GM23338 (cell line): ENCODE data around the gene RRP12. TPM values are rescaled to one million over a fixed set of nuclear protein-coding genes. Genes with fewer than 3 reads are reported as not detected.

ENCODE experiments used
- ATAC-seq: fragments of 200-7000 bp; cut with Tn5 transposase; 3 replicates; pipeline ENCODE4 v1.9.1; 2020
- DNase-seq: peaks from one replicate; pipeline ENCODE4 v3.0.0-alpha.2; 2015; ENCODE audit warnings: low spot score
- H2AFZ ChIP-seq: fragments of 200-600 bp; sonication (generic); 2 replicates; pipeline ENCODE4 v1.8.0; 2016; ENCODE audit warnings: antibody characterized with exemption, mild to moderate bottlenecking, moderate library complexity
- H3F3A ChIP-seq: fragments of 200-600 bp; sonication (generic); replicated peaks from 2 replicates; pipeline ENCODE4 v1.8.0; 2017; ENCODE audit warnings: antibody characterized with exemption, mixed run types, low read depth
- H3K27ac ChIP-seq: fragments of 200-600 bp; sonication (generic); 2 replicates; pipeline ENCODE4 v1.6.1; 2016; ENCODE audit warnings: low read depth
- H3K27me3 ChIP-seq: fragments of 200-600 bp; sonication (generic); 2 replicates; pipeline ENCODE4 v1.8.0; 2016; ENCODE audit warnings: mild to moderate bottlenecking, mixed run types, moderate library complexity; ENCODE audit not compliant: insufficient read depth
- H3K36me3 ChIP-seq: fragments of 200-600 bp; sonication (generic); 2 replicates; pipeline ENCODE4 v1.8.0; 2016; ENCODE audit warnings: mild to moderate bottlenecking; ENCODE audit not compliant: insufficient read depth
- H3K4me1 ChIP-seq: fragments of 200-600 bp; sonication (generic); 2 replicates; pipeline ENCODE4 v1.8.0; 2016; ENCODE audit warnings: mild to moderate bottlenecking, moderate library complexity; ENCODE audit not compliant: insufficient read depth
- H3K4me2 ChIP-seq: fragments of 200-600 bp; sonication (generic); 2 replicates; pipeline ENCODE4 v1.7.1; 2017; ENCODE audit warnings: mixed run types
- H3K4me3 ChIP-seq: fragments of 200-600 bp; sonication (generic); 2 replicates; pipeline ENCODE4 v1.6.1; 2016; ENCODE audit warnings: mixed run types
- H3K79me2 ChIP-seq: fragments of 200-600 bp; sonication (generic); replicated peaks from 2 replicates; pipeline ENCODE4 v1.8.0; 2017; ENCODE audit warnings: mild to moderate bottlenecking; ENCODE audit not compliant: insufficient read depth
- H3K9me2 ChIP-seq: fragments of 200-600 bp; sonication (generic); 2 replicates; pipeline ENCODE4 v1.8.0; 2017; ENCODE audit not compliant: insufficient read depth
- H4K20me1 ChIP-seq: fragments of 200-600 bp; sonication (generic); replicated peaks from 2 replicates; pipeline ENCODE4 v1.8.0; 2017; ENCODE audit warnings: mild to moderate bottlenecking; ENCODE audit not compliant: insufficient read depth
- H3K27ac Mint-ChIP-seq: 2 replicates; pipeline ENCODE4 v1.8.0; 2020; ENCODE audit warnings: inconsistent platforms, mild to moderate bottlenecking, moderate library complexity, mixed read lengths
- H3K27me3 Mint-ChIP-seq: 3 replicates; pipeline ENCODE4 v1.8.0; 2022; ENCODE audit warnings: low read depth, mild to moderate bottlenecking, moderate library complexity, mixed read lengths, inconsistent platforms; ENCODE audit not compliant: insufficient read depth, poor library complexity
- H3K36me3 Mint-ChIP-seq: 3 replicates; pipeline ENCODE4 v1.8.0; 2021; ENCODE audit warnings: low read depth, mild to moderate bottlenecking, inconsistent platforms, moderate library complexity, mixed read lengths
- H3K4me1 Mint-ChIP-seq: 3 replicates; pipeline ENCODE4 v1.8.0; 2020; ENCODE audit warnings: mild to moderate bottlenecking, inconsistent platforms, mixed read lengths
- H3K4me3 Mint-ChIP-seq: 3 replicates; pipeline ENCODE4 v1.8.0; 2021; ENCODE audit warnings: moderate library complexity, mild to moderate bottlenecking, inconsistent platforms, mixed read lengths
- H3K9me3 Mint-ChIP-seq: 3 replicates; pipeline ENCODE4 v1.8.0; 2020; ENCODE audit warnings: moderate library complexity, mild to moderate bottlenecking, inconsistent platforms, mixed read lengths
- CTCF ChIP-seq, 2 experiments: fragments of 200-600 bp in 1 of 2; sonication (generic) in 1 of 2; conservative IDR thresholded peaks; 2 replicates each; pipeline versions ENCODE4 v1.5.1 to v1.6.1; 2016 to 2017; ENCODE audit warnings: antibody characterized with exemption in 2 of 2, low read depth in 2 of 2, mild to moderate bottlenecking in 2 of 2, moderate library complexity in 1 of 2
- EZH2phosphoT487 ChIP-seq: fragments of 200-600 bp; sonication (generic); IDR thresholded peaks from one replicate; pipeline ENCODE4 v1.8.1; 2018; ENCODE audit warnings: antibody characterized with exemption; ENCODE audit not compliant: unreplicated experiment
- JUNB ChIP-seq: IDR thresholded peaks from one replicate; pipeline ENCODE4 v1.6.1; 2016; ENCODE audit warnings: antibody characterized with exemption; ENCODE audit not compliant: unreplicated experiment
- POLR2AphosphoS5 ChIP-seq: IDR thresholded peaks from 2 replicates; pipeline ENCODE4 v1.6.1; 2016; ENCODE audit warnings: antibody characterized with exemption, low read depth
- polyA plus RNA-seq: library from polyadenylated mRNA; unstranded; fragments of >200 nt; fragmentation: Nextera tagmentation; extraction: Ambion mirVana; gene quantifications from 2 replicates; pipeline ENCODE4 v1.2.1, GENCODE V29; 2016
- total RNA-seq: library from RNA; depleted of rRNA; stranded (reverse); fragments of >200 nt; shearing (Covaris generic); gene quantifications from 2 replicates; pipeline ENCODE4 v1.2.3, GENCODE V29; 2014
- TF ChIP-seq, protein P1 (sequence below): IDR thresholded peaks from 2 replicates; pipeline ENCODE4 v1.6.1; 2016; ENCODE audit warnings: antibody characterized with exemption

The RRP12 gene
- total and polyA plus RNA-seq, 2 experiments from 2014 or later = 53.4 to 62.6 TPM

GRCh38 chr10:97434557-97434956 lies 33.4 kb upstream of the RRP12 start:
- no peak overlapping the region for H2AFZ ChIP-seq
- peaks cover 53% of the 10 kb centered on the region for H3K36me3 ChIP-seq
- H3K27me3 ChIP-seq = no peaks in the 10 kb centered on the region
- peak overlapping the region; percentile 55 for H3K27ac ChIP-seq
- no peak overlapping the region for H3K4me2 ChIP-seq
- H3K27me3 Mint-ChIP-seq = peaks cover 11% of the 10 kb centered on the region
- H4K20me1 ChIP-seq = peaks cover 29% of the 10 kb centered on the region
- peaks cover 90% of the 10 kb centered on the region for H3K36me3 Mint-ChIP-seq
- H3F3A ChIP-seq = peaks cover 53% of the 10 kb centered on the region
- no peaks in the 10 kb centered on the region for H3K9me2 ChIP-seq
- H3K4me1 ChIP-seq = no peaks in the 10 kb centered on the region
- H3K9me3 Mint-ChIP-seq = no peaks in the 10 kb centered on the region
- H3K4me3 ChIP-seq = no peak overlapping the region
- peak overlapping the region; percentile 67; the same call in 1 of the 2 replicates for H3K27ac Mint-ChIP-seq
- H3K79me2 ChIP-seq = peaks cover 17% of the 10 kb centered on the region
- no peaks in the 10 kb centered on the region for H3K4me1 Mint-ChIP-seq
- no peak overlapping the region for H3K4me3 Mint-ChIP-seq
- DNase-seq = no peak
- TF ChIP-seq POLR2AphosphoS5 = peak; percentile 29; the same call in 1 of the 2 replicates
- TF ChIP-seq, protein P1, sequence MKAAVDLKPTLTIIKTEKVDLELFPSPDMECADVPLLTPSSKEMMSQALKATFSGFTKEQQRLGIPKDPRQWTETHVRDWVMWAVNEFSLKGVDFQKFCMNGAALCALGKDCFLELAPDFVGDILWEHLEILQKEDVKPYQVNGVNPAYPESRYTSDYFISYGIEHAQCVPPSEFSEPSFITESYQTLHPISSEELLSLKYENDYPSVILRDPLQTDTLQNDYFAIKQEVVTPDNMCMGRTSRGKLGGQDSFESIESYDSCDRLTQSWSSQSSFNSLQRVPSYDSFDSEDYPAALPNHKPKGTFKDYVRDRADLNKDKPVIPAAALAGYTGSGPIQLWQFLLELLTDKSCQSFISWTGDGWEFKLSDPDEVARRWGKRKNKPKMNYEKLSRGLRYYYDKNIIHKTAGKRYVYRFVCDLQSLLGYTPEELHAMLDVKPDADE = no peak
- ATAC-seq = peak; percentile 31

- peaks cover 52% of the 10 kb centered on the region for H3K36me3 ChIP-seq
- peak overlapping the region; percentile 55 for H3K27ac ChIP-seq
- H3K9me3 Mint-ChIP-seq = no peaks in the 10 kb centered on the region
Observed at GRCh38 chr10:97434055-97434454, 32.9 kb upstream of the RRP12 start.

More at GRCh38 chr10:97434055-97434454, 32.9 kb upstream of the RRP12 start:
- H3K79me2 ChIP-seq = peaks cover 22% of the 10 kb centered on the region
- no peaks in the 10 kb centered on the region for H3K27me3 ChIP-seq
- Mint-ChIP-seq H3K4me3 (no peak overlapping the region), H3K27ac (peak overlapping the region; percentile 67; the same call in 1 of the 2 replicates), H3K27me3 (peaks cover 11% of the 10 kb centered on the region), H3K36me3 (peaks cover 90% of the 10 kb centered on the region), H3K4me1 (peaks cover 4% of the 10 kb centered on the region; the same call in 1 of the 3 replicates)
- peak; percentile 68 for ATAC-seq
- no peaks in the 10 kb centered on the region for H3K9me2 ChIP-seq
- H3K4me1 ChIP-seq = no peaks in the 10 kb centered on the region
- DNase-seq = no peak
- peaks cover 57% of the 10 kb centered on the region for H3F3A ChIP-seq
- TF ChIP-seq JUNB (no peak), POLR2AphosphoS5 (peak; percentile 35; the same call in 1 of the 2 replicates), CTCF (conservative IDR thresholded peaks at IDR 0.05; ENCODE audit: low read depth in 2 of 2) (peak; percentile 10 to 37; a peak in 1 of 4 replicates), EZH2phosphoT487 (no peak)
- H3K4me2 ChIP-seq = no peak overlapping the region
- H3K4me3 ChIP-seq = no peak overlapping the region
- no peak overlapping the region for H2AFZ ChIP-seq
- H4K20me1 ChIP-seq = peaks cover 34% of the 10 kb centered on the region
